HepG2 (cell line): ENCODE measurements around the gene MSI2. TPM values are rescaled to one million over a fixed set of nuclear protein-coding genes. Genes with fewer than 3 reads are reported as not detected.

Experiments used
- ATAC-seq: fragments of 200-7000 bp; cut with Tn5 transposase; 3 replicates; pipeline ENCODE4 v1.9.1; 2020; ENCODE audit warnings: mild to moderate bottlenecking, moderate library complexity
- BruUV-seq: library from RNA; stranded (reverse); fragments of 400-500 nt; replicated peaks from 2 replicates; lab custom pipeline; 2021; lab: Mats Ljungman, UMichigan
- CTCF ChIA-PET: fragments of 300-600 bp; formaldehyde crosslinking; extraction: SDS; loops from one replicate; lab custom pipeline; 2021; ENCODE audit warnings: low total read pairs, inconsistent platforms, low intra/inter-chr PET ratio; lab: Yijun Ruan, JAX
- POLR2A ChIA-PET: fragments of 350-600 bp; sonication (Branson Sonifier 250); formaldehyde crosslinking; loops from one replicate; lab custom pipeline; 2020; ENCODE audit warnings: antibody characterized with exemption, inconsistent platforms; lab: Yijun Ruan, JAX
- DNase-seq: peaks from one replicate; pipeline ENCODE4 v3.0.0-alpha.2; 2015; ENCODE audit warnings: low spot score
- FAIRE-seq: peaks from 3 replicates; lab custom pipeline; 2011; peaks lifted over from hg19 to GRCh38; lab: Jason Lieb, UNC
- H2AFZ ChIP-seq: one replicate; pipeline ENCODE4 v1.6.1; 2011; ENCODE audit warnings: low read length, inconsistent platforms
- H3K27ac ChIP-seq: fragments of 300-600 bp; 3 replicates; pipeline ENCODE4 v1.8.0; 2011; ENCODE audit warnings: mixed run types, mild to moderate bottlenecking, mixed read lengths, low read length, inconsistent platforms; ENCODE audit not compliant: insufficient read depth; ENCODE audit errors: extremely low read length
- H3K27me3 ChIP-seq, 2 experiments: fragments of 200-600 bp in 1 of 2; 2 replicates in 1 of 2; 3 replicates in 1 of 2; pipeline versions ENCODE4 v1.6.0 to v1.8.0; 2011; ENCODE audit warnings: low read length in 2 of 2, mild to moderate bottlenecking in 2 of 2, moderate library complexity in 2 of 2, inconsistent platforms in 1 of 2; ENCODE audit not compliant: insufficient read depth in 2 of 2, control insufficient read depth in 1 of 2
- H3K36me3 ChIP-seq, 2 experiments: fragments of 200-600 bp in 1 of 2; replicated peaks in 1 of 2; 2 replicates in 1 of 2; 3 replicates in 1 of 2; pipeline versions ENCODE4 v1.5.1 to v1.8.0; 2011; ENCODE audit warnings: low read length in 2 of 2, inconsistent platforms in 1 of 2; ENCODE audit not compliant: insufficient read depth in 2 of 2, control insufficient read depth in 1 of 2
- H3K4me1 ChIP-seq: 2 replicates; pipeline ENCODE4 v1.5.1; 2012; ENCODE audit warnings: low read length, inconsistent platforms; ENCODE audit not compliant: insufficient read depth
- H3K4me2 ChIP-seq: 2 replicates; pipeline ENCODE4 v1.6.0; 2011; ENCODE audit warnings: low read depth, low read length, inconsistent platforms
- H3K4me3 ChIP-seq, 3 experiments: fragments of 200-600 bp in 1 of 3; sonication (generic), shearing (Covaris generic) in 1 of 3; replicated peaks in 1 of 3; 2 replicates each; pipeline ENCODE4 v1.5.1; 2011 to 2016; ENCODE audit warnings: low read length in 3 of 3, inconsistent platforms in 2 of 3, low read depth in 2 of 3, mild to moderate bottlenecking in 2 of 3, control low read depth in 1 of 3, mixed read lengths in 1 of 3; ENCODE audit not compliant: insufficient read depth in 1 of 3
- H3K79me2 ChIP-seq: one replicate; pipeline ENCODE4 v1.6.1; 2011; ENCODE audit warnings: low read length, inconsistent platforms; ENCODE audit not compliant: insufficient read depth
- H3K9ac ChIP-seq: 2 replicates; pipeline ENCODE4 v1.6.0; 2011; ENCODE audit warnings: mild to moderate bottlenecking, low read depth, low read length, inconsistent platforms; ENCODE audit not compliant: insufficient read depth
- H3K9me3 ChIP-seq: 2 replicates; pipeline ENCODE4 v1.5.1; 2012; ENCODE audit warnings: mild to moderate bottlenecking, low read length
- H4K20me1 ChIP-seq: 2 replicates; pipeline ENCODE4 v1.6.0; 2011; ENCODE audit warnings: inconsistent platforms, mild to moderate bottlenecking, low read length, moderate library complexity; ENCODE audit not compliant: insufficient read depth
- HOXA5 ChIP-seq: sonication (generic); formaldehyde crosslinking; IDR thresholded peaks from 2 replicates; pipeline ENCODE4 v1.4.0; 2020; ENCODE audit warnings: missing genetic modification reagents
- IRF1 ChIP-seq: sonication (generic); formaldehyde crosslinking; IDR thresholded peaks from 2 replicates; pipeline ENCODE4 v1.4.0; 2020; ENCODE audit warnings: low read depth, mild to moderate bottlenecking, missing genetic modification reagents
- MBNL3 ChIP-seq: fragments of 250-450 bp; sonication (Bioruptor Pico); conservative IDR thresholded peaks from 2 replicates; pipeline ENCODE4 v1.8.0; 2022; ENCODE audit warnings: mild to moderate bottlenecking, inconsistent platforms
- NR1H2 ChIP-seq: sonication (generic); formaldehyde crosslinking; IDR thresholded peaks from 2 replicates; pipeline ENCODE4 v1.8.1; 2022; ENCODE audit warnings: low read depth, missing genetic modification reagents, borderline replicate concordance
- PAXIP1 ChIP-seq: sonication (generic); formaldehyde crosslinking; conservative IDR thresholded peaks from 2 replicates; pipeline ENCODE4 v1.4.0; 2020; ENCODE audit warnings: mild to moderate bottlenecking, missing genetic modification reagents, moderate library complexity
- ZHX2 ChIP-seq, 2 experiments: sonication (generic) in 1 of 2; formaldehyde crosslinking in 1 of 2; IDR thresholded peaks; 2 replicates each; pipeline versions ENCODE4 v1.6.1 to v1.9.0; 2014 to 2022; ENCODE audit warnings: antibody characterized with exemption in 1 of 2, borderline replicate concordance in 1 of 2, inconsistent platforms in 1 of 2, low read depth in 1 of 2, missing genetic modification reagents in 1 of 2
- ZNF276 ChIP-seq: sonication (generic); formaldehyde crosslinking; IDR thresholded peaks from 2 replicates; pipeline ENCODE4 v1.4.0; 2020; ENCODE audit warnings: mild to moderate bottlenecking, low read depth, missing genetic modification reagents
- ZNF598 ChIP-seq: sonication (generic); formaldehyde crosslinking; IDR thresholded peaks from 2 replicates; pipeline ENCODE4 v1.5.1; 2020; ENCODE audit warnings: mild to moderate bottlenecking, missing genetic modification reagents, borderline replicate concordance
- ZNF629 ChIP-seq: sonication (generic); formaldehyde crosslinking; conservative IDR thresholded peaks from 2 replicates; pipeline ENCODE4 v1.5.0; 2020; ENCODE audit warnings: missing genetic modification reagents
- WGBS: methylation state at CpG from one replicate; pipeline ENCODE4 v1.1.6; 2017; ENCODE audit warnings: low lambda C conversion rate; 5-methylcytosine and 5-hydroxymethylcytosine counted together
- in situ Hi-C: cut with HindIII; loops from 2 replicates; pipeline ENCODE4 v1.10.0; 2017; ENCODE audit warnings: low pct_unique_long_range_greater_than_20kb; ENCODE audit not compliant: extremely low pct_ligation_motif_present
- intact Hi-C: fragments of 100-400 bp; cut with micrococcal nuclease; formaldehyde crosslinking; loops from one replicate; pipeline ENCODE4 v1.10.0; 2022; ENCODE audit not compliant: unreplicated experiment
- polyA plus RNA-seq, 8 experiments: library from polyadenylated mRNA; depleted of rRNA in 3 of 8; stranded (reverse) in 7 of 8; unstranded in 1 of 8; fragments of >200 nt; fragmentation: Illumina TruSeq in 4 of 8; extraction: Trizol in 4 of 8; gene quantifications; 2 replicates each; pipeline versions ENCODE4 v1.2.1 to v1.2.3, GENCODE V29; 2011 to 2016; ENCODE audit warnings: low read depth in 4 of 8, missing spikeins in 1 of 8, mixed read lengths in 1 of 8; ENCODE audit not compliant: insufficient read depth in 1 of 8
- total RNA-seq, 5 experiments: library from RNA; depleted of rRNA; stranded (reverse); fragments of >200 nt; fragmentation: Illumina TruSeq; extraction: Trizol; gene quantifications; 2 replicates each; pipeline ENCODE4 v1.2.3, GENCODE V29; 2016; ENCODE audit warnings: low read depth in 1 of 5

The MSI2 gene
- total and polyA plus RNA-seq, 2 of the 13 experiments (the other 11 are each of a cell fraction or from before 2014, with no cell fraction given) = 77.5 to 78.4 TPM

GRCh38 chr17:57615836-57616757, 359.8 kb downstream of the MSI2 start:
- Histone ChIP-seq H3K79me2 (no peaks in the 10 kb centered on the region), H3K4me1 (no peaks in the 10 kb centered on the region), H3K36me3 (peaks cover 34 to 54% of the 10 kb centered on the region in 2 experiments), H3K27ac (no peak overlapping the region), H3K9ac (no peak overlapping the region), H3K4me3 (no peak overlapping the region), H3K9me3 (no peaks in the 10 kb centered on the region), H3K4me2 (no peak overlapping the region), H4K20me1 (no peaks in the 10 kb centered on the region; the same call in 1 of the 2 replicates), H2AFZ (no peak overlapping the region), H3K27me3 (no peaks in the 10 kb centered on the region)
- intact Hi-C loops (no loop called here), in situ Hi-C loops (no loop called here)
- FAIRE-seq (no peak), ATAC-seq (no peak), DNase-seq (no peak)
- CTCF ChIA-PET = no interaction called here
- no TSS peak for BruUV-seq
- 97% methylated on average over 13 of the region's 13 CpGs for WGBS
- POLR2A ChIA-PET = no interaction called here
- no peak for TF ChIP-seq MBNL3 (CRISPR knock-in tag)
- TF ChIP-seq ZNF598 = no peak
- TF ChIP-seq IRF1 (CRISPR knock-in tag) = no peak
- no peak for TF ChIP-seq PAXIP1
- no peak for TF ChIP-seq NR1H2 (CRISPR knock-in tag)
- no peak for TF ChIP-seq HOXA5 (CRISPR knock-in tag)
- TF ChIP-seq ZNF276 (CRISPR knock-in tag) = no peak
- no peak for TF ChIP-seq ZHX2 (IDR thresholded peaks at IDR 0.05; ENCODE audit: low read depth)
- TF ChIP-seq ZHX2 (CRISPR knock-in tag; IDR thresholded peaks at IDR 0.05; ENCODE audit: borderline replicate concordance) = no peak
- TF ChIP-seq ZNF629 (CRISPR knock-in tag) = no peak
